WTC11 (cell line): ENCODE data around the gene TIE1. TPM values are rescaled to one million over a fixed set of nuclear protein-coding genes. Genes with fewer than 3 reads are reported as not detected.

Experiments used
- ATAC-seq: fragments of 200-7000 bp; cut with Tn5 transposase; 2 replicates; pipeline ENCODE4 v1.10.0; 2021; ENCODE audit warnings: mild to moderate bottlenecking, moderate library complexity
- CTCF ChIA-PET: fragments of 300-600 bp; sonication (Branson Sonifier 250); formaldehyde crosslinking; loops from one replicate; lab custom pipeline; 2021; ENCODE audit warnings: antibody characterized with exemption; lab: Charles Lee
- POLR2A ChIA-PET: fragments of 350-600 bp; sonication (Branson Sonifier 250); formaldehyde crosslinking; loops from one replicate; lab custom pipeline; 2021; ENCODE audit warnings: antibody characterized with exemption; lab: Charles Lee
- DNase-seq: peaks from one replicate; pipeline ENCODE4 v3.0.0; 2021; ENCODE audit warnings: low spot score
- H3K27ac Mint-ChIP-seq: 2 replicates; pipeline ENCODE4 v1.8.0; 2021; ENCODE audit warnings: mixed read lengths
- H3K27me3 Mint-ChIP-seq: 2 replicates; pipeline ENCODE4 v1.8.0; 2021; ENCODE audit warnings: low read depth, mild to moderate bottlenecking, moderate library complexity, mixed read lengths
- H3K36me3 Mint-ChIP-seq: 2 replicates; pipeline ENCODE4 v1.8.0; 2021; ENCODE audit warnings: mixed read lengths
- H3K4me1 Mint-ChIP-seq: 2 replicates; pipeline ENCODE4 v1.8.0; 2022; ENCODE audit warnings: mixed read lengths
- H3K4me3 Mint-ChIP-seq: 2 replicates; pipeline ENCODE4 v1.8.0; 2021; ENCODE audit warnings: mild to moderate bottlenecking, moderate library complexity, mixed read lengths
- H3K9me3 Mint-ChIP-seq: 2 replicates; pipeline ENCODE4 v1.8.0; 2021; ENCODE audit warnings: mixed read lengths
- ARID4B ChIP-seq: sonication (generic); formaldehyde crosslinking; IDR thresholded peaks from 2 replicates; pipeline ENCODE4 v1.8.0; 2023; ENCODE audit warnings: missing genetic modification reagents, mild to moderate bottlenecking, borderline replicate concordance
- ATF3 ChIP-seq: sonication (generic); formaldehyde crosslinking; conservative IDR thresholded peaks from 2 replicates; pipeline ENCODE4 v1.8.1; 2022; ENCODE audit warnings: mild to moderate bottlenecking, missing genetic modification reagents
- CREM ChIP-seq: sonication (generic); formaldehyde crosslinking; IDR thresholded peaks from 2 replicates; pipeline ENCODE4 v1.8.1; 2022; ENCODE audit warnings: mild to moderate bottlenecking, missing genetic modification reagents, moderate library complexity
- ELF4 ChIP-seq: sonication (generic); formaldehyde crosslinking; IDR thresholded peaks from 2 replicates; pipeline ENCODE4 v1.8.1; 2022; ENCODE audit warnings: low read depth, mild to moderate bottlenecking, moderate library complexity, missing genetic modification reagents
- FOXJ3 ChIP-seq: sonication (generic); formaldehyde crosslinking; IDR thresholded peaks from 2 replicates; pipeline ENCODE4 v1.9.0; 2021; ENCODE audit warnings: missing genetic modification reagents, mild to moderate bottlenecking, borderline replicate concordance
- FOXP4 ChIP-seq: sonication (generic); formaldehyde crosslinking; IDR thresholded peaks from 2 replicates; pipeline ENCODE4 v1.8.0; 2022; ENCODE audit warnings: mild to moderate bottlenecking, missing genetic modification reagents
- KAT7 ChIP-seq: sonication (generic); formaldehyde crosslinking; IDR thresholded peaks from 2 replicates; pipeline ENCODE4 v1.8.1; 2023; ENCODE audit warnings: missing genetic modification reagents, mild to moderate bottlenecking, borderline replicate concordance
- MXD4 ChIP-seq: fragments of 250-450 bp; sonication (Bioruptor Pico); IDR thresholded peaks from 2 replicates; pipeline ENCODE4 v1.8.0; 2021; ENCODE audit warnings: mild to moderate bottlenecking, moderate library complexity, borderline replicate concordance
- NFE2L1 ChIP-seq: sonication (generic); formaldehyde crosslinking; IDR thresholded peaks from 2 replicates; pipeline ENCODE4 v1.8.1; 2023; ENCODE audit warnings: missing genetic modification reagents
- PRRX2 ChIP-seq: fragments of 250-450 bp; sonication (Bioruptor Pico); IDR thresholded peaks from 2 replicates; pipeline ENCODE4 v1.8.0; 2021; ENCODE audit warnings: mild to moderate bottlenecking
- SMAD3 ChIP-seq: sonication (generic); formaldehyde crosslinking; IDR thresholded peaks from 2 replicates; pipeline ENCODE4 v1.8.0; 2022; ENCODE audit warnings: missing genetic modification reagents, mild to moderate bottlenecking, borderline replicate concordance
- SOX15 ChIP-seq: fragments of 250-450 bp; sonication (Bioruptor Pico); IDR thresholded peaks from 2 replicates; pipeline ENCODE4 v1.9.0; 2021; ENCODE audit warnings: mild to moderate bottlenecking
- STAT6 ChIP-seq: sonication (generic); formaldehyde crosslinking; conservative IDR thresholded peaks from 2 replicates; pipeline ENCODE4 v1.8.1; 2023; ENCODE audit warnings: mild to moderate bottlenecking, low read depth, missing genetic modification reagents, moderate library complexity
- TCF7 ChIP-seq: sonication (generic); formaldehyde crosslinking; IDR thresholded peaks from 2 replicates; pipeline ENCODE4 v1.8.0; 2022; ENCODE audit warnings: mild to moderate bottlenecking, low read depth, missing genetic modification reagents, moderate library complexity
- TEAD1 ChIP-seq: sonication (generic); formaldehyde crosslinking; IDR thresholded peaks from 2 replicates; pipeline ENCODE4 v1.8.0; 2022; ENCODE audit warnings: mild to moderate bottlenecking, missing genetic modification reagents
- ZBTB43 ChIP-seq: sonication (generic); formaldehyde crosslinking; IDR thresholded peaks from 2 replicates; pipeline ENCODE4 v1.8.1; 2023; ENCODE audit warnings: mild to moderate bottlenecking, missing genetic modification reagents
- ZNF219 ChIP-seq: sonication (generic); formaldehyde crosslinking; IDR thresholded peaks from 2 replicates; pipeline ENCODE4 v1.8.0; 2023; ENCODE audit warnings: missing genetic modification reagents, mild to moderate bottlenecking, borderline replicate concordance
- ZNF423 ChIP-seq: fragments of 250-450 bp; sonication (Bioruptor Pico); IDR thresholded peaks from 2 replicates; pipeline ENCODE4 v2.1.2; 2022; ENCODE audit warnings: mild to moderate bottlenecking, moderate library complexity
- ZNF425 ChIP-seq: fragments of 250-450 bp; sonication (Bioruptor Pico); conservative IDR thresholded peaks from 2 replicates; pipeline ENCODE4 v1.9.0; 2021; ENCODE audit warnings: mild to moderate bottlenecking
- ZNF671 ChIP-seq: fragments of 250-450 bp; sonication (Bioruptor Pico); IDR thresholded peaks from 2 replicates; pipeline ENCODE4 v1.8.0; 2021; ENCODE audit warnings: mild to moderate bottlenecking
- total RNA-seq: library from RNA; stranded (reverse); gene quantifications from 3 replicates; pipeline ENCODE4 v1.2.3, GENCODE V29; 2021

The TIE1 gene
- total RNA-seq, 1 experiment from 2014 or later = 2.5 TPM

- H3K27me3 Mint-ChIP-seq = no peaks in the 10 kb centered on the region
- no peak overlapping the region for H3K27ac Mint-ChIP-seq
- no peaks in the 10 kb centered on the region for H3K36me3 Mint-ChIP-seq
- peaks cover 11% of the 10 kb centered on the region for H3K4me1 Mint-ChIP-seq
- CTCF ChIA-PET = interaction anchor here (0.7 to 1.5 kb wide), 2 partner anchors 9 to 93 kb away, joined by 3 to 8 read pairs; no protein-coding TSS in a partner anchor
- DNase-seq (no peak), ATAC-seq (no peak)
- no peak overlapping the region for H3K4me3 Mint-ChIP-seq
- peaks cover 13% of the 10 kb centered on the region for H3K9me3 Mint-ChIP-seq
- POLR2A ChIA-PET = no interaction called here
- TF ChIP-seq ZBTB43 (CRISPR knock-in tag) (no peak), ELF4 (CRISPR knock-in tag) (no peak), ARID4B (no peak), ZNF423 (no peak), TCF7 (no peak), ZNF671 (CRISPR knock-in tag) (no peak), FOXP4 (no peak), ZNF219 (CRISPR knock-in tag) (no peak), KAT7 (CRISPR knock-in tag) (no peak), TEAD1 (CRISPR knock-in tag) (no peak), MXD4 (no peak), CREM (CRISPR knock-in tag) (no peak), ATF3 (CRISPR knock-in tag) (no peak), NFE2L1 (CRISPR knock-in tag) (no peak), ZNF425 (CRISPR knock-in tag) (no peak), SOX15 (CRISPR knock-in tag) (no peak)
Observed at GRCh38 chr1:43321331-43321891, 20.6 kb downstream of the TIE1 start.

- ATAC-seq (no peak), DNase-seq (no peak)
- Mint-ChIP-seq H3K4me3 (no peak overlapping the region), H3K27me3 (peaks cover 1% of the 10 kb centered on the region; the same call in 1 of the 2 replicates), H3K27ac (no peak overlapping the region), H3K9me3 (peaks cover 21% of the 10 kb centered on the region), H3K4me1 (peaks cover 11% of the 10 kb centered on the region), H3K36me3 (peaks cover 5% of the 10 kb centered on the region)
- CTCF ChIA-PET = no interaction called here
- POLR2A ChIA-PET = no interaction called here
- TF ChIP-seq FOXJ3 (CRISPR knock-in tag) = no peak
- no peak for TF ChIP-seq PRRX2
- no peak for TF ChIP-seq STAT6 (CRISPR knock-in tag)
- TF ChIP-seq SMAD3 = no peak
- no peak for TF ChIP-seq ELF4 (CRISPR knock-in tag)
Observed at GRCh38 chr1:43322506-43322905, 21.7 kb downstream of the TIE1 start.
